Activated T-cell treated with anti-CD3 and anti-CD28 coated beads, Interleukin-2, amount 50 U/mL, for 48 hours (primary cell): ENCODE data around the gene MT1HL1.

Source experiments
- DNase-seq, 2 experiments: peaks; one replicate each; pipeline ENCODE4 v3.0.0-alpha.2; 2020

MT1HL1 gene

GRCh38 chr1:237004116-237004515, at the start of gene MT1HL1:
TSS of gene MT1HL1 (minus strand) at chr1:237004441. CDS start at chr1:237004372, 69 bp downstream.
- DNase-seq, result no peak

DNA sequence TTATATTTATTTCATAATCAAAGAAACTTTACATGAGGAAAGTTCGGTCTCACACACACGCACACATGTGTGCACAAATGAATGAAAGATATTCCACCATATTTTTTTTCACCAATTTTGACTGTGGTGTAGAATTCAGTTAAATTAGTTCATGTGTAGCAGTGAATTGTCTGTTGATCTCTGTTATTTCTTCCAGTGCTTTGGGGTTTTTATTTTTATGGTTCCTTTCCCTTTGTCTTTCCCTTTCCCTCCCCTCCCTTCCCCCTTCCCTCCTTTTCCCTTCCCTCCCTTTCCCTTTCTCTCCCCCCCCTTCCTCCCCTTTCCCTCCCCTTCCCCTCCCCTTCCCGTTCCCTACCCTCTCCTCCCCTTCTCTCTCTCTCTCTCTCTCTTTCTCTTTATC, 46.7 kb upstream of the MT1HL1 start:
- no peak for DNase-seq

GRCh38 chr1:237050185-237050584, 45.9 kb upstream of the MT1HL1 start:
- DNase-seq, result no peak

DNA sequence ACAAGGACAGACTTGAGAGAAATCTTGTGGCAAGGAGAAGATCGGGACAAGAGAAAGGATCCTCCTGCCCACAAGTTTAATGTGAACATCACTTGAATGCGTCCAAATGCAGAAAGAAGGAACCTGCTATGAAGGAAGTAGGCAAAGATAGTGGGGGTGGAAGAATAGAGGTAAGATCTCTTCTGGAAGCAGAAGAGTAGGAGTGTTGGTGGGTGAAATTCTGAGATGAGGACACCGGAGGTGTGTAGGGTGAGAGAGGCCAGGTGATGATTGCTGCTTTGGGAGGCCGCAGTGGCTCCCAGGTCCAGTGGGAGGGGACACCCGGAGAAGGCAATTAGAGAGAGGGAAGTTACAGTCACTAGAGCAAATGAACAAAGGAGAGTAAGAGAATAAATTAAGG, 44.6 kb upstream of the MT1HL1 start:
- DNase-seq, result no peak

DNA sequence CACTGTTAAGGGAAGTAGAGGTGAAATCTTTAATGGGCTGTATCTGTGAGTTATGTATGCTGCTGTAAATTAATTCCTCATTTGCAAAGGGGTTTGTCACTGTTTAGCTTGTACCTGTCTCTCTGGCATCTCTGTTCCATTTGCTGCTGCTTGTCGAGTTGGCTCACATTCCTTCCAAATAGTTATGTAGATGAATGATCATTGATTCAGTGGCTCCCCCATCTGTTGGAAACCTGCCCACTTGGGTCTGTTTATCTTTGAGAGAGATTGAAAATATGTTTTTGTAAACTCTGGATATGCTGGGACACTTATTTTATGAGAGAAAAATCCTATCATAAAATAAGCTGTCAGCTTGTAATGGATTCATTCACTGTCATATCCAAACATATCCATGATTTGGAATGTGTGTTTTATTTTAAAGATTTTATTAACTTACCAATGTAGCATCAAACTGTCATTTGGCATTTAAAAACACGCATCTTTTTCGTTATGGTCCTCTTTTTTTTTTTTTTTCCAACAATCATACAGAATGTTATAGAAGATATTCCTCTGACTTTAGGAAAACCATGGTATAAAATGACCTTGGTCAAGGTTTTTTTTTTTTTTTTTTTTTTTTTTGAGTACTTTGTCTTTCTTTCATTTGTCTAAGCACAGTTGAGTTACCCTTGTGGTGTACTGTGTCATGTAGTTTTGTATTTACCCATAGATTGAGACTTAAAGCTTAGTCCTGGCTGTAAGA, 41.2 kb upstream of the MT1HL1 start:
- no peak for DNase-seq

GRCh38 chr1:237043846-237044636, 39.8 kb upstream of the MT1HL1 start:
- no peak for DNase-seq

GRCh38 chr1:237042892-237043576, 38.8 kb upstream of the MT1HL1 start:
- peak; percentile 16 to 19 for DNase-seq

DNA sequence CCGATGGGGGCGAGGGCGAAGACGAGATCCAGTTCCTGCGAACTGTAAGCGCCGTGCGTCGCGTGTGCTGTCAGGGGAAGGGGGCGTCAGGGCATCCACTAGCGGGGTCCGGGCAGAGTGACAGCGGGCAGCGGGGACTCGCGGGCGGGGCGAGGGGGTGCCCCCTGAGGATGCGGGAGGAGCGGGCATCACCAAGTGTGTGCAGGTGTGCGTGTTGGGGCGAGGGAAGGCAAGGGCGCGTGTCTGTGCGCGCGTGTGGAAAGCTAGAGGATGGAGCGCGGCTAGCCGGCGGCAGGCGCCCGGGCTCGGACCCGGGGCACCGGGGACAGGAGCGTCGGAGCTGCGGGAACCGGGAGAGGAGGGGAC, 38.3 kb upstream of the MT1HL1 start:
- DNase-seq, result no peak

- DNase-seq, result peak; percentile 24 to 30
Observed at GRCh38 chr1:237041795-237042525, 37.7 kb upstream of the MT1HL1 start, which contains the start of gene RYR2. TSS of gene RYR2 (plus strand) at chr1:237042184. CDS start at chr1:237042522, 338 bp downstream.

- no peak for DNase-seq
Observed at GRCh38 chr1:237041461-237041794, 37.2 kb upstream of the MT1HL1 start.

- no peak for DNase-seq
Observed at GRCh38 chr1:237040823-237041222, 36.6 kb upstream of the MT1HL1 start.

DNA sequence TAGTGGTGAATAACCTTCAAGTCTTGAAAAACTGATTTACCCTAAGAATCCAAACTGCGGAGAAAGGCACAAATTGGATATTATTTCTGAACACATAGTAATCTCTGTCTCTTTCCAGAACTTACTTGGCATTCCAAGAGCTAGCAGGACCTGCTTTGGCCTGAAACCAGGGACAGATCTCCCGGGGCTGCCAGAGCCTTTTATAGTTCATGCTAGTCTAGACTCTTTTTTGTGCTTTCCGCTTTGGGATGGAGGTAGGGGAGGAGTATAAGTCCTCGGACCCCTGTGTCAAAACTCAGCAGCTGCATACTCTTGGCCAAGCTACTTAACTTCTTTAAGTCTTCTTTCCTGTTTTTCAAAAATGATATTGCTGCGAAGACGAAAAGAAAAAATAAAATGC, 34.0 kb upstream of the MT1HL1 start:
- DNase-seq, result no peak

DNA sequence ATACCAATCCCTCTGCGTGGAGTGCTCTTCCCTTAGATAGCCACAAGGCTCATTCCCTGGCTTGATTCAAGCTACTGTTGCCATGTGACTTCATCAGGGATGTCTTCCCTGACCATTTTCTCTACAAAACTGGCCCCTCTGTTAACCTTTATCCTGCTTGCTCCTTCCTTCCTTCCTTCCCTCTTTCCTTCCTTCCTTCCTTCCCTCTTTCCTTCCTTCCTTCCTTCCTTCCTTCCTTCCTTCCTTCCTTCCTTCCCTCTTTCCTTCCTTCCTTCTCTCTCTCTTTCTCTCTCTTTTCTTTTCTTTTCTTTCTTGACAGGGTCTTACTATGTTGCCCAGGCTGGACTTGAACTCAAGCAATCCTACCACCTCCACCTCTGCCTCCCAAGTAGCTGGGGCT, 31.5 kb upstream of the MT1HL1 start:
- DNase-seq, result no peak

GRCh38 chr1:237033804-237034203, 29.6 kb upstream of the MT1HL1 start:
- no peak for DNase-seq

DNA sequence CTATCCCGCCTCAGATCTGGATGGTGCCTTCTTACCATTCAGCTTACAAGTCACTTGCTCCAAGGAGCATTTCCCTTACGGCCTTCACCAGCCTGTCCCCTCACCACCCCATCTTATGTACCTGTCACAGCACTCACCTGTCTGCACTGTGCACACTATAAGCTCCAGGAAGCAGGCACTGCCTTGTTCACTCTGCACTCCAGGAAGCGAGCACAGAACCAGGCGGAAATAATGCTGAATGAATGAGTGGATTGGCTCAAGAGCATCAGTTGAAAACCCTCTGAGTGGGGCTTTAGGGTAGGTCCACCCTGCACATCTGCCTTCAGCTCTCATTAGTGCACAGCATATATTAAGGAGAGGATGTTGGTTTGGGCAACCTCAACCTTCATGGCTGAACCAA, 28.8 kb upstream of the MT1HL1 start:
- DNase-seq, result no peak

- DNase-seq, result no peak
Observed at GRCh38 chr1:237032029-237032428, 27.8 kb upstream of the MT1HL1 start.

DNA sequence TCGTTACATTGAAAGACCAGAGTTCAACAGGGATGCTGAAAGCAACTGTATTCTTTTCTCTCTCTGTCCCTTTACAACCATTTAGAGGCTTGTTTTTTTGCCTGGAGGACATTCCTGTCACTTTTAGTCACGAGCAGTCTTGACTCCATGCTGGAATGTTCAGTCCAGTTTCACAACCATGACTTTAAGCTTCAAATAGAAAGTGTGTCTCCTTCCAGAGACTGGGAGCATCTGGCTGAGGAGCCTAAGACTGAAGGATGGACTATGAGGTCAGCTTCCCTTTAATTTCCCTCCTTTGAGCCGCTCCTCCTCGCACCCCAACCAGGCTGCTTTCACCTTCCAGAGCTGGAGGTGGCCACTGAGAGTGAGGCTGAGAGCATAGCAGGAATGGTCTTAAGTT, 27.2 kb upstream of the MT1HL1 start:
- DNase-seq, result no peak

DNA sequence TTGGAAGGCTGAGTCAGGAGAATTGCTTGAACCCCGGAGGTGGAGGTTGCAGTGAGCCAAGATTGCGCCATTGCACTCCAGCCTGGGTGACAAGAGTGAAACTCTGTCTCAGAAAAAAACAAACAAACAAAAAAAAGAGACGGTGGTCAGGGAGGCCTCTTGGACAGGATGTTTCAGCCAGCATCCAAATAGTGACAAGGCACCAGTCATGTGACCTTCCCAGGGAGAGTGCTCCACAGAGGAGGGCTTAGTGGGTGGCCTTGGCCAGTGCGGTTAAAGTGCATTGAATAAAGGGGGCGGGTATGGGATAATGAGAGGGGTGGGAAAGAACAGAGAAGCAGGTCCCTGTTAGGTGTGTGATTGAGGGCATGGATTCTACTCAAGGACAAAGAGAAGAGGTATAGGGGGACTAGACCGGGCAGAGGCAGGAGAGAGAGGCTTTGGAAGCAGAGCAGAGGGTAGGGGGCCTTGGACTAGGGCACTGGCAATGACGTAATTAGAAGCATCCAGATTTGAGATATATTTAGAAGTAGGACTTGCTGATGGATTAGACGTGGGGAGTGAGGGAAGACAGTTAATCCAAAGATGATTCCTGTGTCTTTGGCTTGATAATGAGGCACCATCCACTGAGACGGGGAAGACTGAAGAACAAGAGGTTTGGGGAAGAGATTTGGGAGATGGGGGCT, 25.8 kb upstream of the MT1HL1 start:
- no peak for DNase-seq

DNA sequence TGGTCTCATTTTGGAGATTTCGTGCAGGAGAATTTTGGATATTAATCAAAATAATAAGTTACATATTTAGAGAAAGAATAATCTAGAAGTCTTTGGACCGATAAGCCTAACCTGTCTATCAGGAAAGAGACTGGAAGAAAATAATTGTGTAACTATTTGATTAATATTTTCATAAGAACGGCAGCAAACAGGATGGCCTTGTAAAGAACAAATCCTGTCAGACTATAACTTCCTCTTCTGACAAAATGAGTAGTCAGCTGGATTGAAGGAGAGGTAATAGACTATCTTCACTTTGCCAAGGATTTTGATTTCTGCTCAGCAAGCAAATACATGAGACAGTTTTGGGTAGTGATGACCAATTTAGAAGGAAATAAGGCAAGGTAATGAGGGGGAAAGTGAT, 25.0 kb upstream of the MT1HL1 start:
- DNase-seq, result no peak

DNA sequence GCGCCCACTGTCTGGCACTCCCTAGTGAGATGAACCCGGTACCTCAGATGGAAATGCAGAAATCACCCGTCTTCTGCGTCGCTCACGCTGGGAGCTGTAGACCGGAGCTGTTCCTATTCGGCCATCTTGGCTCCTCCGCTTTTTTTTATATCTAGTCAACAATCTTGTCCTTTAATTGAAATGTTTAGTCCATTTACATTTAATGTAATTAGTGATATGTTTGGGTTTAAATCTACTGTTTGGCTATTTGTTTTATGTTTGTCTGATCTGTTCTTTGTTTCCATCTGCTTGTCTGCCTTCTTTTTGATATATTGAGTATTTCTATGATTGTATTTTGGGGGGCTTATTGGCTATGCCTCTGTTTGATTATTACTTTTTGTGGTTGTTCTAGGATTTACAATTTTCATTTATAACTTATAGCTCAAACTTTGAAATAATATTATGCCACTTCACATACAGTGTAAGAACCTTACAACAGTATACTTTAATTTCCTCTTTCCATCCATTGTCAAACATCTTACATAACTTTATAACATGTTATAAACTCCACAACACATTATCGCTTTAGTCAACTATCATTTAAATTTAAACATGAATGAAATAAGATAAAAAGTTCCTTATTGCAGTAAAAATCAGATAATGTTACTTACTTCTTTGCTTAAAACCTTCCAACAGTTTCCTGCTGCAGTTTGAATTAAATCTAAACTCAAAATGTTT, 21.3 kb upstream of the MT1HL1 start:
- no peak for DNase-seq

DNA sequence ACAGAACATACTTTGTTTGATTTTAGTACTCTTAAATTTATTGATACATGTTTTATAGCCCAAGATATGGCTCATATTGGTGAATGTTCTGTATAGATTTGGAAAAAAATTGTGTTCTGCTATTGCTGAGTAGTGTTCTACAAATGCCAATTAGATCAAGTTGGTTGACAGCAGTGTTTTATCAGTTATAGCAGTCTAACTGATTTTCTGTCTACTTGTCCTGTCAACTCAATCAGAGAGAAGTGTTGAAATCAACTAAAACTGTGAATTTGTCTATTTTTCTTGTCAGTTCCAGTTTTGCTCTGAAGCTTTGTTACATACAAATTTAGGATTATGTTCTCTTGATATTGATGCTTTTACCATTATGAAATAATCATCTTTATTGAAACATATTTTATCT, 14.7 kb upstream of the MT1HL1 start:
- DNase-seq, result no peak

DNA sequence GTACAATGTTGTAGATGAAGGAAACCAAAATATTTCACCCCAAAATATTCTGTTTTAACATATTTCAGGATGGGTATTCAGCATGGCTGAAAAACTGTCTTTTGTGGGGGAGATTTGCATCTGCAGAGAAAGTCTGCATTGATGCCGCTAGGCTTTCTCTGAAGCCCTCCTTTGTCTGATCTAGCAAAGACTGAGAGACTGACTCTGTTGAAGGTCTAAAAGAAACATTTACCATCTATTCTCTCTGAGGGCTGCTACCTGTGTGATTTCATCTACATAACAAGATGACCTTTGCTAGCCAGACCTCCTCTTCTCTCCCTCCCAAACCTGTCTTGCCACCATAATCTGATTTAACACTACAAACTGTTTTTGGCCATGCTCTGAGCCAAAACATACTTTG, 12.4 kb upstream of the MT1HL1 start:
- no peak for DNase-seq
